22Rv1 (cell line): Measurements from ENCODE around the gene MGAT1.

ENCODE experiments used
- CTCF ChIP-seq: fragments of 450-650 bp; IDR thresholded peaks from 2 replicates; pipeline ENCODE4 v1.5.1; 2017; ENCODE audit warnings: mild to moderate bottlenecking
- ZFX ChIP-seq: fragments of 450-650 bp; IDR thresholded peaks from 2 replicates; pipeline ENCODE4 v1.6.1; 2017; ENCODE audit warnings: antibody characterized with exemption, borderline replicate concordance

GRCh38 chr5:180802325-180803180, at the start of gene MGAT1:
- TF ChIP-seq CTCF, result no peak
- TF ChIP-seq ZFX, result no peak
